ENCODE measurements around the gene TMEM63A.

The TMEM63A gene

DNA sequence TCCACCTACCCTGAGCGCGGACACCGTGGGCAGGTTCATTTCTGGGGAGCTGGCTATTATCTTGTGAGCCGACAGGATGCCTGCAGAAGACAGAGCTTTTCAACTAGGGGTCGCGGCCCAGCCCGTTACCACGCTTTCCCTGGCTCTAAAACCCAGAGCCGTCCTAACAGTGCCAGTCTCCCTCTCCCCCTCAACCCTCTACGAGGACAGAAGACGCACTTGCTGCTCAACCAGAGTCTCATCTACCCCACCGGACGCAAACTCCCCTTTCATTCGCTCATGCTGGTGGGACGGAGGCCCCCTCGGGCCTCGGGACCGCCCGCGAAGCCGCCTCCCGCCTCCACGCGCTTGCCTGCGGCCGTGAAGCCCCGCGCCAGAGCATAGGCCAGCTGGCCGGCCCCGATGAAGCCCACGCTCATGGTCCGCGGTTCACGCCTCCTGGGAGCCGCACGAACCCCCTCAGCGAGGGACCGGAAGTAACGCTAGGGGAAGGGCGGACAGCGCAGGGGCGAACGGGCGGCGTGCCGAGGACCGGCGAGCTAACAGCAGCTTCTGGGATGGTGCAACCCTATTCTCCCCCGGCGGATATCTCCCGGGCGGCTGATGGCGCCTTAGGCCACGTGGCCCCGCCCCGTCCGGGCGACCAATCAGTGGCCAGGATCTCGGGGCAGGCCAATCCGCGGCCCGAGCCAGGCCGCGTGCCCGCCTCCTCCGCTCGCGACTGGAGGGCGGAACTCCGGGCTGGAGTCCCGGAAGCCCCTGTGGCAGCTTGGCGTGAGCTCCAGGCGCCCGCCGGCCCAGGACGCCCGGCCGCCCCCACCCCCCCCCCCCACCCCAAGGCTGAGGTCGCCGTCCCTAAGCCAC, 41.7 kb upstream of the TMEM63A start, which contains the start of gene PYCR2:
PYCR2 (minus strand) TSS at position 559 of the 864 bp plus-strand sequence; CDS start at position 419, 140 bp downstream.
- FAIRE-seq (no peak), DNase-seq (ENCODE audit: insufficient read length, low spot score) (peak; percentile 100)
- TF ChIP-seq, protein P1, sequence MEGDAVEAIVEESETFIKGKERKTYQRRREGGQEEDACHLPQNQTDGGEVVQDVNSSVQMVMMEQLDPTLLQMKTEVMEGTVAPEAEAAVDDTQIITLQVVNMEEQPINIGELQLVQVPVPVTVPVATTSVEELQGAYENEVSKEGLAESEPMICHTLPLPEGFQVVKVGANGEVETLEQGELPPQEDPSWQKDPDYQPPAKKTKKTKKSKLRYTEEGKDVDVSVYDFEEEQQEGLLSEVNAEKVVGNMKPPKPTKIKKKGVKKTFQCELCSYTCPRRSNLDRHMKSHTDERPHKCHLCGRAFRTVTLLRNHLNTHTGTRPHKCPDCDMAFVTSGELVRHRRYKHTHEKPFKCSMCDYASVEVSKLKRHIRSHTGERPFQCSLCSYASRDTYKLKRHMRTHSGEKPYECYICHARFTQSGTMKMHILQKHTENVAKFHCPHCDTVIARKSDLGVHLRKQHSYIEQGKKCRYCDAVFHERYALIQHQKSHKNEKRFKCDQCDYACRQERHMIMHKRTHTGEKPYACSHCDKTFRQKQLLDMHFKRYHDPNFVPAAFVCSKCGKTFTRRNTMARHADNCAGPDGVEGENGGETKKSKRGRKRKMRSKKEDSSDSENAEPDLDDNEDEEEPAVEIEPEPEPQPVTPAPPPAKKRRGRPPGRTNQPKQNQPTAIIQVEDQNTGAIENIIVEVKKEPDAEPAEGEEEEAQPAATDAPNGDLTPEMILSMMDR (IDR thresholded peaks at IDR 0.05; ENCODE audit: insufficient read depth, missing control alignments): no peak

DNA sequence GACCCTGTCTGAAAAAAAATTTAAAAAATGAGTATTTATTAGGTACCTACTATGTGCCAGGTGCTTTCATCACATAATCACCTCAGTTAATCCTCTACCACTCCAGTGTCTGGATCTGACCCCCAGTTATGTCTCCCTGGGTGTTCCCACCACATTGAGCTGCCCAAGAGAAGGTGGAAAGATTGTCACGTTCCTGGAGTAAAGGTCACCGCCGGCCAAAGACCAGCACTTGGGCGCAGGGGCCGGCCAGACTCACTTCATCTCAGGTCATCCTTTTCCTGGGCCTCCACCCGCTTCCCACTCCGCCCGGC, 41.2 kb upstream of the TMEM63A start:
- FAIRE-seq (no peak), DNase-seq (ENCODE audit: insufficient read length, low spot score) (no peak)
- TF ChIP-seq, protein P1 (IDR thresholded peaks at IDR 0.05; ENCODE audit: insufficient read depth, missing control alignments): no peak

DNA sequence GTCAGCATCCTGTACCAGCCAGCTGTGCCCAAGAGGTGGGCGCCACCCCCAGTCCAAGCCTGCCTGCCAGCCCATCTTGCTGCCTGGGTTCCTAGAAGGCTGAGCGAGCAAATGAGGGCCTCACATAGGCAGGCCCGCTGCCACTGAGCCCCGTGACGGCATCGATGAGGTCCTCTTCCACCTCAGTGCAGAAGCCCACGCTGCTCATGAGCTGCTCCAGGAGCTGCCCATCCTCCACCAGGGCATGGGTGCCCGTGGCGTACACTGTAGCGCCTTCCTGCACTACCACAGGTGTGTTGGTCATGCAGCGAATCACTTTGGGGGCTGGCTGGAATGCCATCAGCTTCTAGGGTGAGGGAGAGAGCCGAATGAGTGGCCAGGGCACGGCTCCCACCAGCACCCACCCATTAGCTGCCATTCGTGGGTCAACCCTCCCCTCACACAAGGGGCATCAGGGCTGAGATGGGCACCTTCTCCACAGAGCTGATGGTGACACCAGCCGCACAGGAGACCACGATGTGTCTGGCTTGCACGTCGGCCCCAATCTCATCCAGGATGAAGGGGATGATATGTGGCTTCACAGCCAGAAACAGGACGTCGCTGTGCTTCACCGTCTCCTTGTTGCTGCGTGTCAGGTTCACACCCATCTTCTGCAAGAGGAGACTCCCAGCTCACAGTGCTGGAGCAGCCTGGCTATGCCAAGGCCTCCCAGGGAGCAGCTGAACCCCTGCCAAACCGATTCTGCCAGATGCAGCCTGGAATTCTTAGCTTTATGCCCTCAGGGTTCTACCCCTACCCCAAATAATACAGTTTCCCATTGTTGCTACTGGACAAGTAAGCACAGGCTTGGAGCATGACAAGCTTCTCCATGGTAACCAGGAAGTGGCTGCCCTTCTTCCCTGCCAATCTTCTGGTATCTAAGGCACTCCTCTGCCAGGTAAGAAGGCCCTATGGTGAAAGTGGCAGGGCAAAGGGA, 39.8 kb upstream of the TMEM63A start:
- DNase-seq (ENCODE audit: insufficient read length, low spot score): no peak
- FAIRE-seq: no peak
- TF ChIP-seq, protein P1 (IDR thresholded peaks at IDR 0.05; ENCODE audit: insufficient read depth, missing control alignments): no peak

DNA sequence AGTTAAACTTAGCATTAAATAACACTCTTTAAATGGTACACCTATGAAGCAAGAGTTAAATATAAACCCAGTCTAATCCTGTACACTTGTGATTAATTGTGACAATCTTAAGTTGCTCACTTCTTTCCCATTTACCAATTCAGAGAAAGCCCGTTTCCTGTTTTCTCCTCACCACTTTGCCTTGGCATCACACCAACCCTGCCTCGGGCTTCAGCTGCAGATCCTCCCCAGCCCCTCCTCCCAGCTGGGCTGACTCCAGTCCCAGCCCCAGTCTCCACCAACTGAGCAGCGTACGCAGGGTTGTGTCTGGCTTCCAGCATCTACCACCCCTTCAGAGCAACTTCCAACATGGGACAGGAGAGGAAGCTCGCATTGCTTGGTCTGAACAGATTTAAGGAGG, 37.7 kb upstream of the TMEM63A start:
- TF ChIP-seq, protein P1 (IDR thresholded peaks at IDR 0.05; ENCODE audit: insufficient read depth, missing control alignments): no peak
- FAIRE-seq: no peak
- DNase-seq (ENCODE audit: insufficient read length, low spot score): no peak

DNA sequence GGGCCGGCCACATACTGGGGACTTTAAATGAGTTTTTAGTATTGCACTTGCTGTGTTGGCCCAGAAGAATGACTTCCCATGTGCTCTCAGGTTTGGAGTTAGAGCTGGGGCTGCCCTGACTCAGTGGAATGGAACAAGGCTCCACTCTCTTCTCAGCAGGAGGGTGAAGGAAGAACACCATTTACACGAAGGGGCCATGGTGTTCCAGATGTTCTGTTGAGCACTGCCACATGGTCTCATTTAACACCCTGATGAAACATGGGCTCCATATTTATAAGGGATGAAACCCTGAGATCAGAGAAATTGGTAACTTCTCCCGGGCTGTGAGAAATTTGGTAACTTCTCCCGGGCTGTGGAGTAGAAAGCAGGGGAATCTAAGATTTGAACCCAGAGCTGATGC, 36.1 kb upstream of the TMEM63A start:
- TF ChIP-seq, protein P1 (IDR thresholded peaks at IDR 0.05; ENCODE audit: insufficient read depth, missing control alignments): no peak
- DNase-seq (ENCODE audit: insufficient read length, low spot score): no peak
- FAIRE-seq: no peak

DNA sequence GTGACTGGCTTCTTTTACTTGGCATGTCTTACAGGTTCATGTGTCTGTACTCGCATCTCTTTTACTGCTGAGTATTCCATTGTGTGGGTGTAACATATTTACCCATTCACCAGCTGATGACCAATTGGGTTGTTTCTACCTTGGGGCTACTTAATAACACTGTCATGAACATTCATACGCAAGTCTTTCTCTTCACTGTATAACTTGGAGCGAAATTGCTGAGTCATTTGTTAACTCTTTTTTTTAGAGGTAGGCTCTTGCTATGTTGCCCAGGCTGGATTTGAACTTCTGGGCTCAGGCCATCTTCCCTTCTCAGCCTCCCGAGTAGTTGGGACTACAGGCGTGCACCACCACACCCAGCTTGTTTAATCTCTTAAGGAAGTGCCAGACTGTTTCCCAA, 35.4 kb upstream of the TMEM63A start:
- TF ChIP-seq, protein P1 (IDR thresholded peaks at IDR 0.05; ENCODE audit: insufficient read depth, missing control alignments): no peak
- DNase-seq (ENCODE audit: insufficient read length, low spot score): no peak
- FAIRE-seq: peak; percentile 69

Measured in D721Med (cell line).